Esophagus muscularis mucosa (tissue), 3 donors: ENCODE results near the gene TARBP2.

Source experiments
- POLR2AphosphoS5 ChIP-seq, 2 donors: sonication (generic); formaldehyde crosslinking; IDR thresholded peaks; one replicate each; pipeline ENCODE4 v1.6.1; 2017; ENCODE audit warnings: antibody characterized with exemption in 2 of 2
- TF ChIP-seq, protein P1 (sequence below), 3 experiments: fragments of 200-600 bp in 2 of 3; fragments of 450-650 bp in 1 of 3; sonication (generic) in 2 of 3; IDR thresholded peaks; one replicate each; pipeline ENCODE4 v1.5.1; 2017 to 2019; ENCODE audit warnings: antibody characterized with exemption in 3 of 3, mild to moderate bottlenecking in 2 of 3, moderate library complexity in 1 of 3

DNA sequence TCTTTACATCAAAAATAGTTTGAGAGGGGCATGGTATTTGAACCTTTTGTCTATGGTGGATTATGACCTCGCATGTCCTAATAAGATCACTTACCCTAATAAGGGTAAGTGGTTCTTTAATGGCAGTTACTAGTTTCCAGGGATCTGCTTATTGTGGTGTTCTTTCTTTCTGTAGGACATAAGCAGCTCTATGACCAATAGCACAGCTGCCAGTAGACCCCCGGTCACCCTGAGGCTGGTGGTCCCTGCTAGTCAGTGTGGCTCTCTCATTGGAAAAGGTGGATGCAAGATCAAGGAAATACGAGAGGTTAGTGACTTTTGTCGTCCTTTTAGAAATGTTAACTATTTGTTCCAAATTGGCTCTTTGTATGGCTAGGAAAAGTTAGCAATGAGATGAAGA lies 42.0 kb upstream of the TARBP2 start:
- TF ChIP-seq, protein P1, sequence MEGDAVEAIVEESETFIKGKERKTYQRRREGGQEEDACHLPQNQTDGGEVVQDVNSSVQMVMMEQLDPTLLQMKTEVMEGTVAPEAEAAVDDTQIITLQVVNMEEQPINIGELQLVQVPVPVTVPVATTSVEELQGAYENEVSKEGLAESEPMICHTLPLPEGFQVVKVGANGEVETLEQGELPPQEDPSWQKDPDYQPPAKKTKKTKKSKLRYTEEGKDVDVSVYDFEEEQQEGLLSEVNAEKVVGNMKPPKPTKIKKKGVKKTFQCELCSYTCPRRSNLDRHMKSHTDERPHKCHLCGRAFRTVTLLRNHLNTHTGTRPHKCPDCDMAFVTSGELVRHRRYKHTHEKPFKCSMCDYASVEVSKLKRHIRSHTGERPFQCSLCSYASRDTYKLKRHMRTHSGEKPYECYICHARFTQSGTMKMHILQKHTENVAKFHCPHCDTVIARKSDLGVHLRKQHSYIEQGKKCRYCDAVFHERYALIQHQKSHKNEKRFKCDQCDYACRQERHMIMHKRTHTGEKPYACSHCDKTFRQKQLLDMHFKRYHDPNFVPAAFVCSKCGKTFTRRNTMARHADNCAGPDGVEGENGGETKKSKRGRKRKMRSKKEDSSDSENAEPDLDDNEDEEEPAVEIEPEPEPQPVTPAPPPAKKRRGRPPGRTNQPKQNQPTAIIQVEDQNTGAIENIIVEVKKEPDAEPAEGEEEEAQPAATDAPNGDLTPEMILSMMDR (IDR thresholded peaks at IDR 0.05) = no peak
- no peak for TF ChIP-seq POLR2AphosphoS5 (IDR thresholded peaks at IDR 0.05)
